DOHH2 (cell line): ENCODE data around the gene MTO1.

ENCODE experiments used
- CTCF ChIP-seq: fragments of 200-600 bp; sonication (generic); IDR thresholded peaks from one replicate; pipeline ENCODE4 v1.5.1; 2014; ENCODE audit warnings: antibody characterized with exemption, mild to moderate bottlenecking, low read depth, low read length; ENCODE audit not compliant: poor library complexity, severe bottlenecking
- EZH2phosphoT487 ChIP-seq: fragments of 200-600 bp; sonication (generic); IDR thresholded peaks from 2 replicates; pipeline ENCODE4 v1.6.1; 2017; ENCODE audit warnings: borderline replicate concordance, mild to moderate bottlenecking, antibody characterized with exemption, low read length, moderate library complexity, mixed read lengths

- TF ChIP-seq CTCF (no peak), EZH2phosphoT487 (no peak)
These were observed 5.5 kb upstream of the MTO1 start for GRCh38 chr6:73455865-73456629.
